CD4-positive, alpha-beta T cell treated with Interleukin-6 at 100 ng/mL for 8 hours (primary cell): ENCODE data around the gene ADIPOR2.

Experiments
- DNase-seq: peaks from one replicate; pipeline ENCODE4 v3.0.0-alpha.2; 2020; ENCODE audit warnings: mixed read lengths, low spot score

Gene ADIPOR2, protein sequence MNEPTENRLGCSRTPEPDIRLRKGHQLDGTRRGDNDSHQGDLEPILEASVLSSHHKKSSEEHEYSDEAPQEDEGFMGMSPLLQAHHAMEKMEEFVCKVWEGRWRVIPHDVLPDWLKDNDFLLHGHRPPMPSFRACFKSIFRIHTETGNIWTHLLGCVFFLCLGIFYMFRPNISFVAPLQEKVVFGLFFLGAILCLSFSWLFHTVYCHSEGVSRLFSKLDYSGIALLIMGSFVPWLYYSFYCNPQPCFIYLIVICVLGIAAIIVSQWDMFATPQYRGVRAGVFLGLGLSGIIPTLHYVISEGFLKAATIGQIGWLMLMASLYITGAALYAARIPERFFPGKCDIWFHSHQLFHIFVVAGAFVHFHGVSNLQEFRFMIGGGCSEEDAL

DNA sequence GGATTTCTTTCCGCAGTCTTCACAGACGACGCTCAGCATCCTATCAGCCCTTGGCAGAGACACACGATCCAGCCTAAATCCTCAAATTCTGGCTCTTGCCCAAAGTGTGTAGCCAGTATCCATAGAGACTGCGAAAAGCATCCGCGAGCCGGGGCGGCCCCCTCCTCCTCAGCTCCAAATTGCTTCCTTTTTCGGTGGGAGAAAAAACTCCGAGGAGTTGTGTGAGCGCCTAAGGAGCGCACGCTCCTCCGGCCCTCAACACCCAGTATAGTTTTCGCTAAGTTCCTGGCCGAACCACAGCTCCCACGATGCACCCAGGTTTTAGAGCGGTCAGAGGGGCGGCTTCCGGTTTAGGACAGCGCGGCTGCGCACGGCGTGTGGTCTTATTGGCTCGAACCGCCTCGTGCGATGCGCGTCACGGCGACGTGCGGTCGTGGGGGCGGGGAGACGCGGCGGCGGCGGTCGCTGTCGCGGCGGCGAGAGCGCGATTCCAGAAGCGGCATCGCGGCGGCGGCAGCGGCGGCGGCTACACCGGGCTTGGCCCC is at the start of gene ADIPOR2:
Gene ADIPOR2, plus strand, starts transcription at position 493 of the 545 bp plus-strand sequence. CDS start 63,274 bp downstream, outside the sequence.
- DNase-seq: peak; percentile 94

DNA sequence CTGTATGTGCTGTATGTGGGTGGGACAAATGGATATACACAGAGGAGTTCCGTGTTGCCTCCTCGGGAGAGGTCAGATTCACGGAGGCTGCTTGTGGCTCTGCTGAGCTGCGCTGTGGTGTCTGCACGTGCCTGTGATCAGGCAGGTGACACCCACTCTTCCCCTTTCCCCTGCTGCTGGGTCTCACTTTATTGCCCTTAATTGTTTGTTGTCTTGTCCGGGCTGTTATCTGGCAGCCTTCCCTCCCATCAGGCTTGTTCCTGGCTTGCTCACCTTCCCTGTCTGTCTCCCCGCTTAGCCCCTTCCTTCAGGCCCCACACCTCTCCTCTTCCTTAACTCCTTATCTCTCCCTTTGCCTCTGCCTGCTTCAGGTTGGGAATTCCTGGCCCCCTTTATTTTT is 48.4 kb upstream of the ADIPOR2 start:
- DNase-seq: no peak

GRCh38 chr12:1643043-1643442 is 47.8 kb upstream of the ADIPOR2 start:
- no peak for DNase-seq

DNA sequence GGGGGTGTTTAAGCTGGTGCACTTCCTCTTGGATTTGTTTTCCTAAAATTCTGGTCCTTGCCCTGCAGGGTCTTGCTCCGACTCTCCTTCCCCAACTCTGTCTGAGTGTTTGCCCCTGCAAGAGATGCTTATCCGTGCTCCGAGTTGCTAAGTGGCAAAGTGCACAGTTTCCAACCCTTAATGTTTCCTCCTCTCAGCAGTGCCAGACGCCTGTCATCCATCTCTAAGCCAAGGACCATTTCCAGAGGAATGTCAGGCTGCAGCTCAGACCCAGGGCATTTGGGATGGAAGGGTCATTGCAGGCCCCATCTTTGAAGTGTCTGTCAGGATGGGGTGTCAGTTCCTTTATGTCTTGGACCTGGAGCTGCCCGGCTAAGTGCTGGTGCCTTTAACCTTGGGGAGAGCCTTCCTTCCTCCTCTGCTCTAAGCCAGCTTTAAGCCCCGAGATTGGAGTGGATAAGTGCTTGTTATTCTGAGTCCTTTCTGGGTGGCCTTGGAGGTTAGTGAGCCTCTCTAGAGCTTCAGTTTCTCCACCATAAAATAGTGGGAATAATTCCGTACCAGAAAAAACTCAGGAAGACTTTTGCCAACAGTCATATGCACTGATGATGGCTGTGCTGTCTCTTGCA is 46.9 kb upstream of the ADIPOR2 start:
- no peak for DNase-seq

DNA sequence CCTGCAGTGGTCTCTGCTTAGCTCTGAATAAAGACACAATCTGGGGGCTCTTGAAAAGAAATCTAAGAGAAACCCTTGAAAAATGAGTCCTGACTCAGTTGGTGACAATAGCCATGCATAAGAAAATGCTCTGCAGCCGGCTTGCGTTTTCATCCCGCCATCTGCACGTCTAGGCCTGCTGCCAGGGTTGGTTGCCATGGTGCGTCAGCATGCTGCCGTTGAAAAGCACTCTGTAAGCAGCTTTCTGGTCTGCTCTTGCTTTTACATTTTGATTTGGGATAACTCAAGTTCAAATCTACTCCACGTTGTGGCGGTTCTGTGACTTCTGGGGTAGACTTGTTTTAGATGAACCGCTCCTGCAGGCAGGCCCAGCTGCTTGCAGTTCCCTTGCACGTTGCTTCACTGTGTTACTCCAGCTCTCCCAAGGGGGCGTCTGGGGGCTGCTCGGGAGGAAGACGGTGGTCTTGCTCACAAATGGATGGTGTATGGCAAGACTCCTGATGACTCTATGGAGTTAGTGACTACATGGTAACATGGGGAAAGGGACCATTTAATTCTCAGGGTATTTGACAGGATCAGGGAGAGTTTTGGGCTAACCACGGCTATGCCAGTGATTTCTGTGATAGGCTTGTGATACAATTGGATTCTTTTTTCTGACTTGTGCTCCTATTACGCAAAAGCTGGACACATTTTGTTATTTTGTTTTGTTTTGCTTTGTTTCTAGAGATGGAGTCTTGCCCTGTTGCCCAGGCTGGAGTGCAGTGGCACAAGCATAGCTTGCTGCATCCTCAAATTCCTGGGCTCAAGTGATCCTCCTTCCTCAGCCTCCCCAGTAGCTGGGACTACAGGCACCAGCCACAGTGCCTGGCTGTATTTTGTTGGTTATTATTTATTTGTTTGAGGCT is 46.1 kb upstream of the ADIPOR2 start:
- no peak for DNase-seq

DNA sequence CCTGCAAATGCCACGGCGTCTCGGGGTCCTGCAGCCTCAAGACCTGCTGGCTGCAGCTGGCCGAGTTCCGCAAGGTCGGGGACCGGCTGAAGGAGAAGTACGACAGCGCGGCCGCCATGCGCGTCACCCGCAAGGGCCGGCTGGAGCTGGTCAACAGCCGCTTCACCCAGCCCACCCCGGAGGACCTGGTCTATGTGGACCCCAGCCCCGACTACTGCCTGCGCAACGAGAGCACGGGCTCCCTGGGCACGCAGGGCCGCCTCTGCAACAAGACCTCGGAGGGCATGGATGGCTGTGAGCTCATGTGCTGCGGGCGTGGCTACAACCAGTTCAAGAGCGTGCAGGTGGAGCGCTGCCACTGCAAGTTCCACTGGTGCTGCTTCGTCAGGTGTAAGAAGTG is 45.1 kb upstream of the ADIPOR2 start:
- DNase-seq: no peak

DNA sequence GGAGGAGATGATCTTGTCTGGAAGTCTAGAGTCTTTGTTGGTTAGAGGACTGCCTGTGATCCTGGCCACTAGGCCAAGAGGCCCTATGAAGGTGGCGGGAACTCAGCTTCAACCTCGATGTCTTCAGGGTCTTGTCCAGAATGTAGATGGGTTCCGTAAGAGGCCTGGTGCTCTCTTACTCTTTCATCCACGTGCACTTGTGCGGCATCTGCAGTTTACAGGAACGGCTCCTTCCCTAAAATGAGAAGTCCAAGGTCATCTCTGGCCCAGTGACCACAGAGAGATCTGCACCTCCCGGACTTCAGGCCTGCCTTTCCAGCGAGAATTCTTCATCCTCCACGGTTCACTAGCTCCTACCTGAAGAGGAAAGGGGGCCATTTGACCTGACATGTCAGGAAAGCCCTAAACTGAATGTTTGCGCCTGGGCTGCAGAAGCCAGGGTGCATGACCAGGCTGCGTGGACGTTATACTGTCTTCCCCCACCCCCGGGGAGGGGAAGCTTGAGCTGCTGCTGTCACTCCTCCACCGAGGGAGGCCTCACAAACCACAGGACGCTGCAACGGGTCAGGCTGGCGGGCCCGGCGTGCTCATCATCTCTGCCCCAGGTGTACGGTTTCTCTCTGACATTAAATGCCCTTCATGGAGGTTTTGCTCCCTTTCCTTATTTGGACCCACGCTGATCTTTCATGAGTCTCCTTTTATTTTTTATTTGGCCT is 44.1 kb upstream of the ADIPOR2 start:
- no peak for DNase-seq

- no peak for DNase-seq
These were observed 43.6 kb upstream of the ADIPOR2 start for GRCh38 chr12:1647285-1647669.

DNA sequence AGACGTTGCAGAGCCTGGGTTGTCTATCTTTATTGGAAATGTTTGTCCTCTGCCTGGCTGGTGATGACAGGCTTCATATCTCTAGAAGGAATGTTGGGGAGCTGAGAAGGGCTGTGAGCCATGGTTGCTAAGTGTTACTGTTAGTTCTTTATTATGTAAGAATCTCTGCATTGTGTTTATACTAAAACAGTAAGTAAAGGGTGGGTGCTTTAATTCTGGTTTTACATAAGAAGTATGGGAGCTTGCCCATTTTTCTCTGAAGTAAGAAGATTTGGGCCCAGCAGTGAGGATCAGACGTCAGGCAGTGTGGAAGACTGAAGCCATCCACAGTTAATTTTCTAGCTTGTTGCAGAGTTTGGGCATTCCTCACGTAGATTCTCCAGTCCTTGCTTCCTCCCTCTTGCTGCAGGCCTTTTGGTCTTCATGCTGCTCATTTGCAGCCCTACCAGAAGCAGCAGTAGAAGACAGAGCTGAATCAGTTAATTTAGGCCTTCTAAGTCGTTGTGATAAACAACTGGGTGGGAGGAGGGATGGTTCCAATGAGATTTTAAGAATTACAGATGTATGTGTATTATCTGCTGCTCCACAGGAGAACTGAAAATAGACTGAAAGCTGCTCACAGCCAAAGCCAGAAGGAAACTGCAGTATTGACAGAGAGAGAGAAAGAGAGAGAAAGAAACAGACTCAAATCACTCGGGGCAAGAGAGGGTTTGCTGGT is 40.5 kb upstream of the ADIPOR2 start:
- DNase-seq: no peak

GRCh38 chr12:1650978-1651361 is 39.9 kb upstream of the ADIPOR2 start:
- DNase-seq: no peak

DNA sequence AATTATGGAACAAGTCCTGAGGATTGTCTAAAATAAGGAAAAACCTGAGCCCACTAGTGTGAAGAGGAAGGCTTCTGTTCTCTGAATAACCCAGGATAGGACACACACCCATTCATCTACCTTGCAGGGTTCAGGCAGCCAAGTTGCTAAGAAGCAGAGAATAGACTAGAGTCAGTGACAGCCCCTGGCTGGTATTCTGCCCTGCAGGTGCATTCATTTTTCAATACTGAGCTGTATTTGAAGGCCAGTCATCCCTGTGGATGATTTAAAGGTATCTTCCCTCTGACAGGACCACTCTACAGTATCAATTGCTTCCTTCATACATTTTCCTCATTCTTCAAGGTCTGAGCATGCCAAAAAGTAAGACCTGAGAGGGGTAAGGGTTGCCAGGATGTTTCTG is 38.9 kb upstream of the ADIPOR2 start:
- no peak for DNase-seq

DNA sequence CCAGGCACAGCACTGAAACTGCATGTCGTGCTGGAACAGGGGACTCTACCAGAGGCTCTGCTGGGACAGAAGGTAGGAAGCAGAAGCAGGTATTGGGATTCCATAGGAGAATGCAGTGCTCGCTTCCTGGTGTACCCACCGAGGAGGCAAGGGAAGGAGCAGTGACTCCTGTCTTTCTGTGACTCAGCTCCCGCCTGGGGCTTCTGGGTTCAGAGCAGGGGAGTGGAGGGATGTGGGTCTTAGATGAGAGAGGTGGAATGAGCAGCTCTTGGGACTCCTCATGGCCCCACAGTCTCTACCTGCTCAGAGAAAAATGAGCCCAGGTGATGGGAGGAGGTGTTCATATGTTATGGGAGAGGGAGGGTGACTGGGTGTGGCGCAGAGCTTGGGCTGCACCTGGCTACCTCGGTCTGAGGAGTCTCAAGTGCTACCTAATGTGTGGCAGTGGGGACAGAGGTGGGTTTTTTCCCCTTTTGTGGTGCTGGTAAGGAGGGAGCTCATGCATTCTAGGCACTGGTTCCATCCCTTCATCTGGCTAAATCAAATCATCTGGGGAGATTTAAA is 35.6 kb upstream of the ADIPOR2 start:
- no peak for DNase-seq

DNA sequence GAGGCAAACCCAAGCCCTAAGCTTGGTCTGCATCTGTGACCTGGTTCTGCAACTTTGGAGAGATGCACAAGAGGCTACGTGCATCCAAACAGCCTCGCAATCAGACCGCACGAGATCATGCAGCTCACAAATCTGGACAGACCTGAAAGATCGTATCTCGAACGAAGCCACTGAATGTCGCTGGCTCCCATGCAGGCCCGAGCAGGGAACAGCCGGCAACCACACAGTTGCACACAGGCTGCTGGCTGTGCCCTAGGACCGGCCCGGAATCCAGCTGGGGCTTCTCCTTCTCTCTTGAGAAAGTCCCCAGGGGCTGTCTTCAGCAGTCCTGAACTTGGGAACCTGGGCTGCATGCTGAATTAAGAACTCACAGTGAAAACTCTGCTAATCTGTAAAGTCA is 34.0 kb upstream of the ADIPOR2 start:
- DNase-seq: no peak

DNA sequence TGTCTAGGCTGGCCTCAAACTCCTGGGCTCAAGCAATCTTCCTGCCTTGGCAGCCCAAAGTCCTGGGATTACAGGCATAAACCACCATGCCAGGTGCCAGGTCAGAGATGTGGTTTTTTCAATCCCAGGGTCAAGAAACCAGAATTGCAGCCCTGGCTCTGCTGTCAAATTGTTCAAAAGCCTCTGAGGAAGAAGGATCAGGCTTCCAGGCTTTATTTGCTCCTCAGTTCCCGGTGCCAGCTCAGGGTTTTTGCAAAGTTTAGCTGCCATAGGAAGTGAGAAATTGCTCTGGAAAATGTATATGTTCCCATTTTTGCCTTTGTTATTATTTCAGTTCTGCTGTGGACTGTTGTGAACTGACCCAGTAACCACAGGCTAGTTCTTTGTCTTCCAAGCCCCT is 33.2 kb upstream of the ADIPOR2 start:
- no peak for DNase-seq

DNA sequence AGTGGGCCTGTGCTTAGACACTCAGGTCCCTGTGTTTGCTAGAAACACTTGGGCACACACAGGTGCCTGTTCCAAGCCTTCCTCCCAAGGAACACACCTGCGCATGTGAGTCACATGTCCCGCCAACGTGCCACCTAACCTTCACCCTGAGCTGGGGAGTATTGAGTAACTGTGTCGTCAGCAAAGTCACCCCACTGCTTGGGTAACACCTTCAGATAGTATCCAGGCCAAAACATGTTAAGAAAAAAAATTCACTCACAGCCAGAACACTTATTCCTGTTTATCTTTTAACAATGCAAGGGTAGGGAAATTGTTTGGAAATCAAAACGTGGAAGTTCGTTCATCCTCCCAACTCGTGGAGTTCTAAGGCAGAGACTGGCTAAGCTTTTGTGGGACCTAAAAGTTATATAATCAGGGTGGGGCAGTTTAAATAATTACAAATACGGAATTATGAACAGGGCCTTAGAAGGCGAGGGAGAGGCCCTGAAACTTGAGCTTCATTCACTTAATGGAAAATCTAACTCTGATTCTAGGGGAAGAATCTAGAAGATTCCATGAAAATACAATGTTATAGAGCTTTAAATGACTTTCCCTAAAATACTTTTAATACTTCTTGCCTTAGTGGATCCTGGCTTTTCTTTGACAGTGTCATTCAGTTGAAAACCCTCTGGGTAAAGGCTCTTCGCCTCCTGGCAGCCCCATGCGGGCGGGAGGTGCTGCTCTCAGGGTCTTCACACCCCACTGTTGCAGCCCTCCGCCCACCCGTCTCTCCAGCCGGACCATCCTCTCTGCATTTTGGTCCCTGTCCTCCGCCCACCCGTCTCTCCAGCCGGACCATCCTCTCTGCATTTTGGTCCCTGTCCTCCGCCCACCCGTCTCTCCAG is 30.3 kb upstream of the ADIPOR2 start:
- DNase-seq: peak; percentile 35

GRCh38 chr12:1661553-1662335 is 29.1 kb upstream of the ADIPOR2 start:
- DNase-seq: peak; percentile 85

- DNase-seq: peak; percentile 12
These were observed 28.0 kb upstream of the ADIPOR2 start for GRCh38 chr12:1662761-1663439.

DNA sequence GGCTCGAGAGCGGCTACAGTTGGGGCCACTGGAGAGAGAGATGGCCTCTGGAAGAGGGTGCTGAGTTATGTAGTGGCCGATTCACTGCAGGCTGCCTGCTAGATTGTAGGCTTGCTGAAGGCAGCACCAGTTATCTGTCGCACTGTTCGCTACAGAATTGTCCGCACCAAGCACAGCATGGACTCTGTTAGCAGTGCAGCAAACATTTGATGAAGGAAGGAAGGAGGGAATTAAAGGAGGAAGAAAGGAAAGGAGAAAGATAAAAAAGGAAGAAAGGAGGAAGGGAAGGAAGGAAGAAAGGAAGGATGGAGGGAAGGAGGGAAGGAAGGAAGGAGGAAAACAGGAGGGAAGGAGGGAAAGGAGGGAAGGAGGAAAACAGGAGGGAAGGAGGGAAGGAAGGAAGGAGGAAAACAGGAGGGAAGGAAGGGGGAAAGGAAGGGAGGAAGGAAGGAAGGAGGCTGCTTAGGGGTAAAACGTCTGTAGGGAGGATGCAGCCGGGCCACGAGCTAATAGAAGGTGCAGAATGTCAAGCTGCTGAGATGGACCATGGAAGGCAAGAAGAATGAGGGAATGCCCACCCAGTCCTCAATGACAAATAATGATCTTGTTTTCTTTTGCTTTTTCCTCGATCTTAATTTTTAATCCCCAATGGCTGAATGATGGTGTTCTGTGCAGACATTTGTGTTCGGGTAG is 27.3 kb upstream of the ADIPOR2 start:
- DNase-seq: no peak
